ENCODE data around the gene PROCA1. TPM values are rescaled to one million over a fixed set of nuclear protein-coding genes. Genes with fewer than 3 reads are reported as not detected.
A peak's percentile ranks its signal among the peaks of the same experiment; 100 is the strongest.

Gene PROCA1
- total and polyA plus RNA-seq, 2 of the 13 experiments (the other 11 are each of a cell fraction or from before 2014, with no cell fraction given) = 0.73 to 1.5 TPM

GRCh38 chr17:28698253-28698941 is 13.3 kb downstream of the PROCA1 start (continued):
- TF ChIP-seq JUND (CRISPR knock-in tag; IDR thresholded peaks at IDR 0.05) (0 out of 2 replicates have a peak, but pooled peaks have one; percentile 47), ZNF264 (CRISPR knock-in tag; IDR thresholded peaks at IDR 0.05) (peak; percentile 78; the same call in 1 of the 2 replicates), ZNF562 (CRISPR knock-in tag; IDR thresholded peaks at IDR 0.05; ENCODE audit: borderline replicate concordance) (0 out of 2 replicates have a peak, but pooled peaks have one; percentile 56), ZNF362 (CRISPR knock-in tag; IDR thresholded peaks at IDR 0.05; ENCODE audit: borderline replicate concordance) (peak; percentile 59; the same call in 1 of the 2 replicates), ZNF557 (CRISPR knock-in tag; IDR thresholded peaks at IDR 0.05) (no peak; the same call in 1 of the 2 replicates), GPN1 (CRISPR knock-in tag; IDR thresholded peaks at IDR 0.05; ENCODE audit: borderline replicate concordance) (no peak), TMF1 (CRISPR knock-in tag; IDR thresholded peaks at IDR 0.05; ENCODE audit: low read depth) (peak; percentile 51; the same call in 1 of the 2 replicates), SIN3B (IDR thresholded peaks at IDR 0.05; ENCODE audit: low read length) (no peak), ZMYM4 (CRISPR knock-in tag; IDR thresholded peaks at IDR 0.05) (peak; percentile 82; the same call in 1 of the 2 replicates), NONO (IDR thresholded peaks at IDR 0.05) (no peak), NONO (CRISPR knock-in tag; conservative IDR thresholded peaks at IDR 0.05) (peak; percentile 91), ZNF549 (CRISPR knock-in tag; IDR thresholded peaks at IDR 0.05) (no peak), ATF4 (CRISPR knock-in tag; IDR thresholded peaks at IDR 0.05) (peak in 1 of 2 experiments; percentile 48; a peak in 1 of 4 replicates), YY1 (IDR thresholded peaks at IDR 0.05; ENCODE audit: insufficient read depth, insufficient replicate concordance, low read depth, low read length) (peak; percentile 61), ZNF772 (CRISPR knock-in tag; IDR thresholded peaks at IDR 0.05) (peak; percentile 86; the same call in 1 of the 2 replicates), STAT6 (CRISPR knock-in tag; IDR thresholded peaks at IDR 0.05; ENCODE audit: borderline replicate concordance) (no peak; the same call in none of the 2 replicates), GATA4 (IDR thresholded peaks at IDR 0.05; ENCODE audit: borderline replicate concordance, low read depth) (no peak), CEBPB (IDR thresholded peaks at IDR 0.05; ENCODE audit: borderline replicate concordance, low read depth, low read length) (no peak; the same call in 1 of the 2 replicates), AGO2 (optimal IDR thresholded peaks at IDR 0.05; ENCODE audit: low read depth, low read length) (no peak), SYNCRIP (IDR thresholded peaks at IDR 0.05; ENCODE audit: insufficient read depth, low read depth, low read length) (no peak), FOXA3 (CRISPR knock-in tag; IDR thresholded peaks at IDR 0.05) (peak; percentile 80), ZNF143 (CRISPR knock-in tag; IDR thresholded peaks at IDR 0.05) (peak; percentile 45; the same call in 1 of the 2 replicates), ZNF18 (CRISPR knock-in tag; IDR thresholded peaks at IDR 0.05; ENCODE audit: insufficient replicate concordance) (peak; percentile 91), THYN1 (CRISPR knock-in tag; IDR thresholded peaks at IDR 0.05; ENCODE audit: borderline replicate concordance, low read depth) (no peak)

All from HepG2 (cell line).